B cell (primary cell): Measurements from ENCODE around the gene PFN1.

Source experiments
- EZH2 ChIP-seq: IDR thresholded peaks from 2 replicates; pipeline ENCODE4 v1.6.1; 2012; ENCODE audit warnings: borderline replicate concordance, low read depth, mild to moderate bottlenecking, moderate library complexity, low read length; ENCODE audit not compliant: insufficient read depth, poor library complexity, severe bottlenecking
- TF ChIP-seq, protein P1 (sequence below): fragments of 200-600 bp; IDR thresholded peaks from one replicate; pipeline ENCODE4 v1.8.0; 2022; ENCODE audit warnings: antibody characterized with exemption, mild to moderate bottlenecking

DNA sequence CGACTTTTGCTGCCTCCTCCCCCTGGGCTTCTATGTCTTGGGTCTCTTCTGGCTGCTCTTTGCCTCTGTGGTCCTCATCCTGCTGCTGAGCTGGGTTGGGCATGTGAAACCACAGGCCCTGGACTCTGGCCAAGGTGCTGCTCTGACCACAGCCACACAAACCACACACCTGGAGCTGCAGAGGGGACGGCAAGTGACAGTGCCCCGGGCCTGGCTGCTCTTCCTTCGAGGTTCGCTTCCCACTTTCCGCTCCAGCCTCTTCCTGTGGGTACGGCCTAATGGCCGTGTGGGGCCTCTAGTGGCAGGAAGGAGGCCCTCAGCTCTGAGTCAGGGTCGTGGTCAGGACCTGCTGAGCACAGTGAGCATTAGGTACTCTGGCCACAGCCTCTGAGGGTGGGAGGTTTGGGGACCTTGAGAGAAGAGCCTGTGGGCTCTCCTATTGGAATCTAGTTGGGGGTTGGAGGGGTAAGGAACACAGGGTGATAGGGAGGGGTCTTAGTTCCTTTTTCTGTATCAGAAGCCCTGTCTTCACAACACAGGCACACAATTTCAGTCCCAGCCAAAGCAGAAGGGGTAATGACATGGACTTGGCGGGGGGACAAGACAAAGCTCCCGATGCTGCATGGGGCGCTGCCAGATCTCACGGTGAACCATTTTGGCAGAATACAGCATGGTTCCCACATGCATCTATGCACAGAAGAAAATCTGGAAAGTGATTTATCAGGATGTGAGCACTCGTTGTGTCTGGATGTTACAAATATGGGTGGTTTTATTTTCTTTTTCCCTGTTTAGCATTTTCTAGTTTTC lies 14.0 kb downstream of the PFN1 start:
- TF ChIP-seq, protein P1, sequence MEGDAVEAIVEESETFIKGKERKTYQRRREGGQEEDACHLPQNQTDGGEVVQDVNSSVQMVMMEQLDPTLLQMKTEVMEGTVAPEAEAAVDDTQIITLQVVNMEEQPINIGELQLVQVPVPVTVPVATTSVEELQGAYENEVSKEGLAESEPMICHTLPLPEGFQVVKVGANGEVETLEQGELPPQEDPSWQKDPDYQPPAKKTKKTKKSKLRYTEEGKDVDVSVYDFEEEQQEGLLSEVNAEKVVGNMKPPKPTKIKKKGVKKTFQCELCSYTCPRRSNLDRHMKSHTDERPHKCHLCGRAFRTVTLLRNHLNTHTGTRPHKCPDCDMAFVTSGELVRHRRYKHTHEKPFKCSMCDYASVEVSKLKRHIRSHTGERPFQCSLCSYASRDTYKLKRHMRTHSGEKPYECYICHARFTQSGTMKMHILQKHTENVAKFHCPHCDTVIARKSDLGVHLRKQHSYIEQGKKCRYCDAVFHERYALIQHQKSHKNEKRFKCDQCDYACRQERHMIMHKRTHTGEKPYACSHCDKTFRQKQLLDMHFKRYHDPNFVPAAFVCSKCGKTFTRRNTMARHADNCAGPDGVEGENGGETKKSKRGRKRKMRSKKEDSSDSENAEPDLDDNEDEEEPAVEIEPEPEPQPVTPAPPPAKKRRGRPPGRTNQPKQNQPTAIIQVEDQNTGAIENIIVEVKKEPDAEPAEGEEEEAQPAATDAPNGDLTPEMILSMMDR = no peak
- no peak for TF ChIP-seq EZH2
